Measurements from ENCODE around the gene SCYGR2.

Gene SCYGR2

GRCh38 chr2:227612546-227613271 lies 14.0 kb downstream of the SCYGR2 start:
- no peak for DNase-seq (ENCODE audit: low read depth)

- no peak for DNase-seq (ENCODE audit: low read depth)
Measured at GRCh38 chr2:227613272-227613660, 14.6 kb downstream of the SCYGR2 start.

GRCh38 chr2:227614246-227614645 lies 15.6 kb downstream of the SCYGR2 start:
- no peak for DNase-seq (ENCODE audit: low read depth)

GRCh38 chr2:227614740-227615139 lies 16.0 kb downstream of the SCYGR2 start, which contains the start of gene SCYGR3:
Gene SCYGR3 (minus strand): TSS chr2:227614840. CDS start chr2:227614840, 0 bp downstream.
- no peak for DNase-seq (ENCODE audit: low read depth)

- DNase-seq (ENCODE audit: low read depth) = no peak
Measured at GRCh38 chr2:227615181-227615580, 16.5 kb downstream of the SCYGR2 start.

GRCh38 chr2:227615906-227616305 lies 17.2 kb downstream of the SCYGR2 start:
- DNase-seq (ENCODE audit: low read depth) = no peak

GRCh38 chr2:227616631-227617030 lies 17.9 kb downstream of the SCYGR2 start:
- no peak for DNase-seq (ENCODE audit: low read depth)

- no peak for DNase-seq (ENCODE audit: low read depth)
Measured at GRCh38 chr2:227617316-227618230, 18.9 kb downstream of the SCYGR2 start, which contains the start of gene SCYGR4. Gene SCYGR4 (plus strand): TSS chr2:227617498. CDS start chr2:227617498, 0 bp downstream.

GRCh38 chr2:227623226-227623625 lies 24.5 kb downstream of the SCYGR2 start:
- DNase-seq (ENCODE audit: low read depth) = no peak

GRCh38 chr2:227625420-227625819 lies 26.7 kb downstream of the SCYGR2 start:
- DNase-seq (ENCODE audit: low read depth) = no peak

GRCh38 chr2:227626580-227627151 lies 28.0 kb downstream of the SCYGR2 start:
- no peak for DNase-seq (ENCODE audit: low read depth)

- no peak for DNase-seq (ENCODE audit: low read depth)
Measured at GRCh38 chr2:227627769-227628168, 29.1 kb downstream of the SCYGR2 start.

- DNase-seq (ENCODE audit: low read depth) = no peak
Measured at GRCh38 chr2:227629435-227629834, 30.7 kb downstream of the SCYGR2 start.

GRCh38 chr2:227630322-227630721 lies 31.6 kb downstream of the SCYGR2 start:
- no peak for DNase-seq (ENCODE audit: low read depth)

- DNase-seq (ENCODE audit: low read depth) = no peak
Measured at GRCh38 chr2:227632827-227633226, 34.1 kb downstream of the SCYGR2 start.

GRCh38 chr2:227634201-227634600 lies 35.5 kb downstream of the SCYGR2 start:
- no peak for DNase-seq (ENCODE audit: low read depth)

GRCh38 chr2:227642656-227643055 lies 44.0 kb downstream of the SCYGR2 start:
- no peak for DNase-seq (ENCODE audit: low read depth)

GRCh38 chr2:227643990-227644551 lies 45.4 kb downstream of the SCYGR2 start:
- no peak for DNase-seq (ENCODE audit: low read depth)

Data from T follicular helper cell (primary cell).